ENCODE data around the gene ZNF878.

Gene ZNF878

DNA sequence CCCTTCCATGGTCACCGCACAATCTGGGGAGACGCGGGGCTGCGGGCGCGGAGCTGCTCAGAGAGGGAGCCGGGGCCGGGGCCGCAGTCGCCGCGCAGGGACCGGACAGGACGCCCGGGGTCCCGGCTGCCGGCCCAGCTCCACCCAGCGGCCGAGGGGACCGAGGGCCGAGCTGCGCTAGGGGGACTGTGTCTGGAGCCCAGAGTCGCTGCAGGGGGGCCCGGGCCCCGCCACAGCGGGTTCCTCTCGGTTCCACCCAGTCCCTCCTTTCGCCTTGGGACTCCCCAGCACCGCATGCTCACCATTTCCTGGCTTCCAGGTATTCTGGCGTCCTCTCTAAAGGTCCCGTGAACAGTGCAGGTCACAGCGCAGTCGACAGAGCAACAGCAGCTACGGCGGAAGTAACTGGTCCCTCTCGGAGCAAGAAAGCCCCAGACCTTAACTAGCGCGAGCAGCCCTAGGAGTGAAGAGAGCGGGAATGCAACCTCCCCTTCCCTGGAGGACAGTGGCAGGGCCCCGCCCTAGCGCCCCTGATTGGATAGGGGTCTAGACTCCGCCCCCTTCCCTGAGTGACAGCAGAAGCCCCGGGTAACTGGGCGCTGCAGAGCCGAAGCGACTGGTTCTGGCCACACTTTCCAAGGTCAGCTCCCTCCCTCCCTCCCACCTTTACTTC, at the start of gene ZNF878:
Gene ZNF878, minus strand, starts transcription at position 465 of the 673 bp plus-strand sequence. Its CDS starts 160 bp downstream, at position 305.
- ATAC-seq: peak; percentile 99
- no peak for TF ChIP-seq ZC3H10 (CRISPR knock-in tag; IDR thresholded peaks at IDR 0.05)
- TF ChIP-seq SNAI2 (CRISPR knock-in tag; IDR thresholded peaks at IDR 0.05): no peak
- TF ChIP-seq CSDC2 (CRISPR knock-in tag; IDR thresholded peaks at IDR 0.05): no peak
- no peak for TF ChIP-seq TCF4 (CRISPR knock-in tag; IDR thresholded peaks at IDR 0.05; ENCODE audit: borderline replicate concordance)
- TF ChIP-seq ZFP30 (CRISPR knock-in tag; IDR thresholded peaks at IDR 0.05): no peak
- no peak for TF ChIP-seq PPARA (CRISPR knock-in tag; IDR thresholded peaks at IDR 0.05; ENCODE audit: borderline replicate concordance)
- no peak for TF ChIP-seq RARB (CRISPR knock-in tag; IDR thresholded peaks at IDR 0.05)
- TF ChIP-seq, protein P1, sequence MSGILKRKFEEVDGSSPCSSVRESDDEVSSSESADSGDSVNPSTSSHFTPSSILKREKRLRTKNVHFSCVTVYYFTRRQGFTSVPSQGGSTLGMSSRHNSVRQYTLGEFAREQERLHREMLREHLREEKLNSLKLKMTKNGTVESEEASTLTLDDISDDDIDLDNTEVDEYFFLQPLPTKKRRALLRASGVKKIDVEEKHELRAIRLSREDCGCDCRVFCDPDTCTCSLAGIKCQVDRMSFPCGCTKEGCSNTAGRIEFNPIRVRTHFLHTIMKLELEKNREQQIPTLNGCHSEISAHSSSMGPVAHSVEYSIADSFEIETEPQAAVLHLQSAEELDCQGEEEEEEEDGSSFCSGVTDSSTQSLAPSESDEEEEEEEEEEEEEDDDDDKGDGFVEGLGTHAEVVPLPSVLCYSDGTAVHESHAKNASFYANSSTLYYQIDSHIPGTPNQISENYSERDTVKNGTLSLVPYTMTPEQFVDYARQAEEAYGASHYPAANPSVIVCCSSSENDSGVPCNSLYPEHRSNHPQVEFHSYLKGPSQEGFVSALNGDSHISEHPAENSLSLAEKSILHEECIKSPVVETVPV (CRISPR knock-in tag; IDR thresholded peaks at IDR 0.05): no peak
- no peak for TF ChIP-seq ESRRG (CRISPR knock-in tag; IDR thresholded peaks at IDR 0.05)
- TF ChIP-seq OSR1 (CRISPR knock-in tag; IDR thresholded peaks at IDR 0.05): no peak
- TF ChIP-seq BACH2 (CRISPR knock-in tag; IDR thresholded peaks at IDR 0.05; ENCODE audit: borderline replicate concordance): no peak

DNA sequence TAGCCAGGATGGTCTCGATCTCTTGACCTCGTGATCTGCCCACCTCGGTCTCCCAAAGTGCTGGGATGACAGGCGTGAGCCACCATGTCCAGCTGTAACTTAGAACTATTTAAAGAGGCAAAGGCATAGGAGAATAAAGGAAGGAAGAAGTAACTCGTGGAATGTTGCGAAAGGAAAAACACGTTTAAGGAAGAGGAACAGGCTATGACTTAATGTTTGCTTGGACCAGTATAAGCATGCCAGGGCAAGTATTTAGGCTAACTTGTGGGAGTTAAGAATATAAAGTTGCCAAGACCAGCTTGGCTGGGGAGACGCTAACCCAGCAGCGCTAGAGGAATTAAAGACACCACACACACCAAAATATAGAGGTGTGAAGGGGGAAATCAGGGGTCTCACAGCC, 45.3 kb upstream of the ZNF878 start:
- no peak for TF ChIP-seq BACH2 (CRISPR knock-in tag; IDR thresholded peaks at IDR 0.05; ENCODE audit: borderline replicate concordance)
- no peak for TF ChIP-seq ZFP3 (CRISPR knock-in tag; IDR thresholded peaks at IDR 0.05)
- TF ChIP-seq OSR1 (CRISPR knock-in tag; IDR thresholded peaks at IDR 0.05): no peak
- no peak for TF ChIP-seq SNAI2 (CRISPR knock-in tag; IDR thresholded peaks at IDR 0.05)
- TF ChIP-seq, protein P2, sequence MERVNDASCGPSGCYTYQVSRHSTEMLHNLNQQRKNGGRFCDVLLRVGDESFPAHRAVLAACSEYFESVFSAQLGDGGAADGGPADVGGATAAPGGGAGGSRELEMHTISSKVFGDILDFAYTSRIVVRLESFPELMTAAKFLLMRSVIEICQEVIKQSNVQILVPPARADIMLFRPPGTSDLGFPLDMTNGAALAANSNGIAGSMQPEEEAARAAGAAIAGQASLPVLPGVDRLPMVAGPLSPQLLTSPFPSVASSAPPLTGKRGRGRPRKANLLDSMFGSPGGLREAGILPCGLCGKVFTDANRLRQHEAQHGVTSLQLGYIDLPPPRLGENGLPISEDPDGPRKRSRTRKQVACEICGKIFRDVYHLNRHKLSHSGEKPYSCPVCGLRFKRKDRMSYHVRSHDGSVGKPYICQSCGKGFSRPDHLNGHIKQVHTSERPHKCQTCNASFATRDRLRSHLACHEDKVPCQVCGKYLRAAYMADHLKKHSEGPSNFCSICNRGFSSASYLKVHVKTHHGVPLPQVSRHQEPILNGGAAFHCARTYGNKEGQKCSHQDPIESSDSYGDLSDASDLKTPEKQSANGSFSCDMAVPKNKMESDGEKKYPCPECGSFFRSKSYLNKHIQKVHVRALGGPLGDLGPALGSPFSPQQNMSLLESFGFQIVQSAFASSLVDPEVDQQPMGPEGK (CRISPR knock-in tag; IDR thresholded peaks at IDR 0.05; ENCODE audit: borderline replicate concordance): no peak
- TF ChIP-seq TCF4 (CRISPR knock-in tag; IDR thresholded peaks at IDR 0.05; ENCODE audit: borderline replicate concordance): no peak
- TF ChIP-seq RARB (CRISPR knock-in tag; IDR thresholded peaks at IDR 0.05): no peak
- no peak for TF ChIP-seq ISL1 (CRISPR knock-in tag; IDR thresholded peaks at IDR 0.05)
- no peak for TF ChIP-seq ZNF8 (CRISPR knock-in tag; IDR thresholded peaks at IDR 0.05)
- TF ChIP-seq PPARA (CRISPR knock-in tag; IDR thresholded peaks at IDR 0.05; ENCODE audit: borderline replicate concordance): no peak
- TF ChIP-seq ZNF70 (CRISPR knock-in tag; IDR thresholded peaks at IDR 0.05): no peak
- TF ChIP-seq ARNTL (CRISPR knock-in tag; IDR thresholded peaks at IDR 0.05; ENCODE audit: borderline replicate concordance, low read depth): no peak
- TF ChIP-seq, protein P3, sequence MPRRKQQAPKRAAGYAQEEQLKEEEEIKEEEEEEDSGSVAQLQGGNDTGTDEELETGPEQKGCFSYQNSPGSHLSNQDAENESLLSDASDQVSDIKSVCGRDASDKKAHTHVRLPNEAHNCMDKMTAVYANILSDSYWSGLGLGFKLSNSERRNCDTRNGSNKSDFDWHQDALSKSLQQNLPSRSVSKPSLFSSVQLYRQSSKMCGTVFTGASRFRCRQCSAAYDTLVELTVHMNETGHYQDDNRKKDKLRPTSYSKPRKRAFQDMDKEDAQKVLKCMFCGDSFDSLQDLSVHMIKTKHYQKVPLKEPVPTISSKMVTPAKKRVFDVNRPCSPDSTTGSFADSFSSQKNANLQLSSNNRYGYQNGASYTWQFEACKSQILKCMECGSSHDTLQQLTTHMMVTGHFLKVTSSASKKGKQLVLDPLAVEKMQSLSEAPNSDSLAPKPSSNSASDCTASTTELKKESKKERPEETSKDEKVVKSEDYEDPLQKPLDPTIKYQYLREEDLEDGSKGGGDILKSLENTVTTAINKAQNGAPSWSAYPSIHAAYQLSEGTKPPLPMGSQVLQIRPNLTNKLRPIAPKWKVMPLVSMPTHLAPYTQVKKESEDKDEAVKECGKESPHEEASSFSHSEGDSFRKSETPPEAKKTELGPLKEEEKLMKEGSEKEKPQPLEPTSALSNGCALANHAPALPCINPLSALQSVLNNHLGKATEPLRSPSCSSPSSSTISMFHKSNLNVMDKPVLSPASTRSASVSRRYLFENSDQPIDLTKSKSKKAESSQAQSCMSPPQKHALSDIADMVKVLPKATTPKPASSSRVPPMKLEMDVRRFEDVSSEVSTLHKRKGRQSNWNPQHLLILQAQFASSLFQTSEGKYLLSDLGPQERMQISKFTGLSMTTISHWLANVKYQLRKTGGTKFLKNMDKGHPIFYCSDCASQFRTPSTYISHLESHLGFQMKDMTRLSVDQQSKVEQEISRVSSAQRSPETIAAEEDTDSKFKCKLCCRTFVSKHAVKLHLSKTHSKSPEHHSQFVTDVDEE (CRISPR knock-in tag; IDR thresholded peaks at IDR 0.05): no peak
- no peak for TF ChIP-seq TOX (CRISPR knock-in tag; IDR thresholded peaks at IDR 0.05; ENCODE audit: borderline replicate concordance)
- TF ChIP-seq ZC3H10 (CRISPR knock-in tag; IDR thresholded peaks at IDR 0.05): no peak
- TF ChIP-seq, protein P4, sequence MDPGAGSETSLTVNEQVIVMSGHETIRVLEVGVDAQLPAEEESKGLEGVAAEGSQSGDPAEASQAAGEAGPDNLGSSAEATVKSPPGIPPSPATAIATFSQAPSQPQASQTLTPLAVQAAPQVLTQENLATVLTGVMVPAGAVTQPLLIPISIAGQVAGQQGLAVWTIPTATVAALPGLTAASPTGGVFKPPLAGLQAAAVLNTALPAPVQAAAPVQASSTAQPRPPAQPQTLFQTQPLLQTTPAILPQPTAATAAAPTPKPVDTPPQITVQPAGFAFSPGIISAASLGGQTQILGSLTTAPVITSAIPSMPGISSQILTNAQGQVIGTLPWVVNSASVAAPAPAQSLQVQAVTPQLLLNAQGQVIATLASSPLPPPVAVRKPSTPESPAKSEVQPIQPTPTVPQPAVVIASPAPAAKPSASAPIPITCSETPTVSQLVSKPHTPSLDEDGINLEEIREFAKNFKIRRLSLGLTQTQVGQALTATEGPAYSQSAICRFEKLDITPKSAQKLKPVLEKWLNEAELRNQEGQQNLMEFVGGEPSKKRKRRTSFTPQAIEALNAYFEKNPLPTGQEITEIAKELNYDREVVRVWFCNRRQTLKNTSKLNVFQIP (CRISPR knock-in tag; IDR thresholded peaks at IDR 0.05; ENCODE audit: borderline replicate concordance, low read depth): no peak
- ATAC-seq: no peak

DNA sequence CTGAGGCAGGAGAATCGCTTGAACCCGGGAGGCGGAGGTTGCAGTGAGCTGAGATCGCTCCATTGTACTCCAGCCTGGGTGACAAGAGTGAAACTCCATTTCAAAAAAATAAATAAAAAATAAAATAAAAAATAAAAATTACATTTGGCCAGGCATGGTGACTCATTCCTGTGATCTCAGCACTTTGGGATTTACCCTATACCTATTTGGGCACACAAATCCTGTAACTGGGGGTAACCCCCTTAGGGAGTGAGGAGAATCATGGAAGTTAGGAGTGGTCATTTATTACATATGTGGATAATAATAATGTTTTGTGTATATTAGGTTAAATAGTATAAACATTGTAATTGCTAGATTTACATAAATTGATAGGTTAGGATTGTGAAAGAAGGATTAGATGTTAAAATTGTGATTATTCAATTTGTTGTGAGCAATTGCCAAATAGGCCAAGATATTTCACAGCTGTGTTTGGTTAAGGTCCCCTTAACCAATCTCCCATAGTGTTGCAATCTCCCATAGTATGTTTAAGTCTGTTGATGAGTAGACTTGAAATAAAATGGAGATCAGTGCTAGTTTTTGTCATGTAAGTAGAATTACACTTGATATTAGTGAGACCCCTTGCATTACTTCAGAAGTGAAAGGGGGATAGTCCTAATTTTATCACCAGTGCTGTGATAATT, 42.5 kb upstream of the ZNF878 start:
- ATAC-seq: no peak
- TF ChIP-seq, protein P3 (CRISPR knock-in tag; IDR thresholded peaks at IDR 0.05): no peak
- TF ChIP-seq ZC3H10 (CRISPR knock-in tag; IDR thresholded peaks at IDR 0.05) (no peak), SNAI2 (CRISPR knock-in tag; IDR thresholded peaks at IDR 0.05) (no peak), RARB (CRISPR knock-in tag; IDR thresholded peaks at IDR 0.05) (no peak), ISL1 (CRISPR knock-in tag; IDR thresholded peaks at IDR 0.05) (no peak), ZFP30 (CRISPR knock-in tag; IDR thresholded peaks at IDR 0.05) (no peak), CSDC2 (CRISPR knock-in tag; IDR thresholded peaks at IDR 0.05) (no peak), OSR1 (CRISPR knock-in tag; IDR thresholded peaks at IDR 0.05) (no peak), ZNF8 (CRISPR knock-in tag; IDR thresholded peaks at IDR 0.05) (no peak), ZFP3 (CRISPR knock-in tag; IDR thresholded peaks at IDR 0.05) (no peak)
- TF ChIP-seq, protein P5, sequence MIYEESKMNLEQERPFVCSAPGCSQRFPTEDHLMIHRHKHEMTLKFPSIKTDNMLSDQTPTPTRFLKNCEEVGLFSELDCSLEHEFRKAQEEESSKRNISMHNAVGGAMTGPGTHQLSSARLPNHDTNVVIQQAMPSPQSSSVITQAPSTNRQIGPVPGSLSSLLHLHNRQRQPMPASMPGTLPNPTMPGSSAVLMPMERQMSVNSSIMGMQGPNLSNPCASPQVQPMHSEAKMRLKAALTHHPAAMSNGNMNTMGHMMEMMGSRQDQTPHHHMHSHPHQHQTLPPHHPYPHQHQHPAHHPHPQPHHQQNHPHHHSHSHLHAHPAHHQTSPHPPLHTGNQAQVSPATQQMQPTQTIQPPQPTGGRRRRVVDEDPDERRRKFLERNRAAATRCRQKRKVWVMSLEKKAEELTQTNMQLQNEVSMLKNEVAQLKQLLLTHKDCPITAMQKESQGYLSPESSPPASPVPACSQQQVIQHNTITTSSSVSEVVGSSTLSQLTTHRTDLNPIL (CRISPR knock-in tag; IDR thresholded peaks at IDR 0.05; ENCODE audit: low read depth): no peak
- TF ChIP-seq, protein P1 (CRISPR knock-in tag; IDR thresholded peaks at IDR 0.05): no peak

All from SK-N-SH treated with all-trans-retinoic acid at 6 μM for 48 hours (cell line).